B cell (primary cell): Measurements from ENCODE around the gene SH3RF3. TPM values are rescaled to one million over a fixed set of nuclear protein-coding genes. Genes with fewer than 3 reads are reported as not detected.

Experiments
- ATAC-seq: fragments of 200-7000 bp; cut with Tn5 transposase; one replicate; pipeline ENCODE4 v1.10.0; 2021; ENCODE audit warnings: low read depth, mild to moderate bottlenecking, moderate number of reproducible peaks, moderate library complexity
- CTCF ChIA-PET: fragments of 350-600 bp; sonication (Branson Sonifier 250); formaldehyde crosslinking; loops from one replicate; lab custom pipeline; 2021; ENCODE audit warnings: antibody characterized with exemption, inconsistent platforms; lab: Charles Lee
- POLR2A ChIA-PET: fragments of 350-600 bp; sonication (Branson Sonifier 250); formaldehyde crosslinking; loops from one replicate; lab custom pipeline; 2021; ENCODE audit warnings: antibody characterized with exemption; lab: Charles Lee
- DNase-seq: peaks from one replicate; pipeline ENCODE4 v3.0.0; 2013
- H2AFZ ChIP-seq: 2 replicates; pipeline ENCODE4 v1.6.1; 2012; ENCODE audit warnings: mild to moderate bottlenecking, low read depth, low read length; ENCODE audit not compliant: insufficient read depth, poor library complexity, severe bottlenecking
- H3K27ac ChIP-seq, 2 donors: 1 replicate in 1 of 2; 2 replicates in 1 of 2; pipeline ENCODE4 v1.5.1; 2012 to 2013; ENCODE audit warnings: low read length in 2 of 2, mild to moderate bottlenecking in 2 of 2, moderate library complexity in 1 of 2
- H3K27me3 ChIP-seq, 4 experiments: fragments of 200-600 bp in 1 of 4; sonication (generic) in 1 of 4; replicated peaks in 1 of 4; 1 replicate in 2 of 4; 2 replicates in 2 of 4; pipeline versions ENCODE4 v1.6.1 to v1.7.0; 2013 to 2016; ENCODE audit warnings: low read length in 3 of 4, mild to moderate bottlenecking in 2 of 4, mixed read lengths in 1 of 4, moderate library complexity in 1 of 4; ENCODE audit not compliant: insufficient read depth in 4 of 4, control insufficient read depth in 3 of 4; ENCODE audit errors: control extremely low read depth in 1 of 4
- H3K36me3 ChIP-seq, 2 experiments: replicated peaks in 1 of 2; 1 replicate in 1 of 2; 2 replicates in 1 of 2; pipeline versions ENCODE4 v1.6.1 to v1.7.1; 2013; ENCODE audit warnings: low read length in 1 of 2; ENCODE audit not compliant: insufficient read depth in 2 of 2, control insufficient read depth in 1 of 2; ENCODE audit errors: control extremely low read depth in 1 of 2, extremely low read depth in 1 of 2
- H3K4me1 ChIP-seq, 2 donors: fragments of 200-600 bp in 1 of 2; sonication (generic) in 1 of 2; 1 replicate in 1 of 2; 2 replicates in 1 of 2; pipeline versions ENCODE4 v1.5.1 to v1.6.1; 2013 to 2017; ENCODE audit warnings: low read length in 2 of 2; ENCODE audit not compliant: control insufficient read depth in 2 of 2, insufficient read depth in 2 of 2
- H3K4me2 ChIP-seq: replicated peaks from 2 replicates; pipeline ENCODE3; 2012; ENCODE audit warnings: mild to moderate bottlenecking, low read depth, low read length; ENCODE audit not compliant: poor library complexity, severe bottlenecking
- H3K4me3 ChIP-seq, 5 experiments: fragments of 200-600 bp in 1 of 5; sonication (generic) in 1 of 5; 1 replicate in 3 of 5; 2 replicates in 2 of 5; pipeline versions ENCODE4 v1.5.1 to v1.7.0; 2011 to 2016; ENCODE audit warnings: low read length in 4 of 5, mild to moderate bottlenecking in 4 of 5, low read depth in 2 of 5, control low read depth in 1 of 5, moderate library complexity in 1 of 5; ENCODE audit not compliant: insufficient read depth in 1 of 5; ENCODE audit errors: control extremely low read depth in 1 of 5, extremely low read depth in 1 of 5
- H3K79me2 ChIP-seq: fragments of 200-600 bp; sonication (generic); one replicate; pipeline ENCODE4 v1.6.0; 2016; ENCODE audit warnings: low read length; ENCODE audit not compliant: control insufficient read depth, insufficient read depth
- H3K9ac ChIP-seq: fragments of 200-600 bp; sonication (generic); 2 replicates; pipeline ENCODE4 v1.6.1; 2017; ENCODE audit warnings: mild to moderate bottlenecking, low read length, moderate library complexity
- H3K9me3 ChIP-seq, 3 donors: one replicate each; pipeline versions ENCODE4 v1.6.1 to v1.7.1; 2013; ENCODE audit warnings: low read length in 2 of 3; ENCODE audit not compliant: control insufficient read depth in 2 of 3, insufficient read depth in 1 of 3; ENCODE audit errors: control extremely low read depth in 1 of 3
- H4K20me1 ChIP-seq: 2 replicates; pipeline ENCODE4 v1.6.0; 2012; ENCODE audit warnings: mild to moderate bottlenecking, low read length; ENCODE audit not compliant: insufficient read depth, control insufficient read depth, poor library complexity, severe bottlenecking
- H3K27ac Mint-ChIP-seq: one replicate; pipeline ENCODE4 v1.8.0; 2021; ENCODE audit warnings: mixed read lengths
- H3K27me3 Mint-ChIP-seq: one replicate; pipeline ENCODE4 v1.8.0; 2021; ENCODE audit warnings: mixed read lengths
- H3K4me1 Mint-ChIP-seq: one replicate; pipeline ENCODE4 v1.8.0; 2021; ENCODE audit warnings: mixed read lengths
- H3K4me3 Mint-ChIP-seq: one replicate; pipeline ENCODE4 v1.8.0; 2021; ENCODE audit warnings: mixed read lengths
- H3K9me3 Mint-ChIP-seq: one replicate; pipeline ENCODE4 v1.8.0; 2022; ENCODE audit warnings: mixed read lengths; ENCODE audit not compliant: insufficient read depth
- EZH2 ChIP-seq: IDR thresholded peaks from 2 replicates; pipeline ENCODE4 v1.6.1; 2012; ENCODE audit warnings: borderline replicate concordance, low read depth, mild to moderate bottlenecking, moderate library complexity, low read length; ENCODE audit not compliant: insufficient read depth, poor library complexity, severe bottlenecking
- WGBS: methylation state at CpG from one replicate; pipeline ENCODE4 v1.1.5; 2013; ENCODE audit warnings: missing lambda C conversion rate; ENCODE audit not compliant: insufficient coverage; 5-methylcytosine and 5-hydroxymethylcytosine counted together
- intact Hi-C: fragments of 100-400 bp; cut with micrococcal nuclease; formaldehyde crosslinking; loops from one replicate; pipeline ENCODE4 v1.10.0; 2022
- polyA plus RNA-seq: library from polyadenylated mRNA; depleted of rRNA; stranded (reverse); fragments of >200 nt; gene quantifications from 2 replicates; pipeline ENCODE4 v1.2.3, GENCODE V29; 2012
- total RNA-seq, 2 donors: library from RNA; stranded (reverse); fragments of 120-200 nt in 1 of 2; gene quantifications; 1 replicate in 1 of 2; 2 replicates in 1 of 2; pipeline versions ENCODE4 v1.2.3 to v1.2.4, GENCODE V29; 2013 to 2022
- TF ChIP-seq, protein P1 (sequence below): fragments of 200-600 bp; IDR thresholded peaks from one replicate; pipeline ENCODE4 v1.8.0; 2022; ENCODE audit warnings: antibody characterized with exemption, mild to moderate bottlenecking

Gene SH3RF3
- total and polyA plus RNA-seq, 2 donors (not counting 1 experiment from before 2014, with no cell fraction given) = 0.07 to 1.2 TPM

DNA sequence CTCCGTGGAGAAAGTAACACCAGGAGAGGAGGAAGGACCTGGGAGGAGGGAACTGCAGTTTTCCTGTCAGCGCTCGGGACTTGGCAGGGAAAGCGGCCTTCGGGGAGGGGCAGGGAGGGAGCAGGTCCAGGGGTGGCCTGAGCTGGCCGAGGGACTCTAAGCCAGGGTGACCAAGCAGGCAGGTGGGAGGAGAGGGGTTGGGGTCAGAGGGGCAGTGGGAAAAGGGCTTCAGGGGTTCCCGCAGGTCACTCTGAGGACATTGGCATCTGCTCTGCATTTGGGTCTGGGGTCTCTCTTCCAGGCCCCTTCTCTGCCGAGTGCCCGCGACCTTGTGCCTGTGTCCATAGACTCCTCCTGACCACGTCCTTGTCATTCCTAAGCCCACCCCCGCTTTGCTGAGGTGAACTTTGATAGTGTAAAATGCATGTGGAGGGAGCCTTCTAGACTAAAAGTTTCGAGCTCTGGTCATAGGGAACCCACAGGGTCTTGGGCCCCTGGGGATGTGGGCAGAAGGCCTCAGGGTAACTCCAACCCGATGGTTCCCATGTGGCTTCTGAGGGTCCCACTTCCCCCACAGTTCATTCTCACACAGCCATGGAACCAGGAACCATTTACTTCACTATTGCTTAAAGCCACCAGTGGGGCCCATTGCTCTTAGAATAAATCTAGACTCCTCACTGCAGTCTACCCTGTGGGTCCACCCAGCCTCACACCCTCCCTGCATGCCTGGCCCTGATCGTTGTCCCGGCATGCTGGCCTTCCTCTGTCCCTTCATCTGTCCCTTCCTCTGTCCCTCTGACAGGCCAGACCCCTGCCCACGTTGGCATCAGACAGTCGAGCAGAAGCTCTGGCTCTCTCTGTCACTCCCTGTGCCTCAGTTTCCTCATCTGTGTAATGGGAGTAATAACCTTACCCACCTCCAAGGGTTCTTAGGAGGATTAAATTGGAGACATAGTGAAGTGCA lies 255.6 kb downstream of the SH3RF3 start:
- H3K9ac ChIP-seq = no peak overlapping the region
- no peak overlapping the region for H3K4me3 Mint-ChIP-seq
- TF ChIP-seq, protein P1, sequence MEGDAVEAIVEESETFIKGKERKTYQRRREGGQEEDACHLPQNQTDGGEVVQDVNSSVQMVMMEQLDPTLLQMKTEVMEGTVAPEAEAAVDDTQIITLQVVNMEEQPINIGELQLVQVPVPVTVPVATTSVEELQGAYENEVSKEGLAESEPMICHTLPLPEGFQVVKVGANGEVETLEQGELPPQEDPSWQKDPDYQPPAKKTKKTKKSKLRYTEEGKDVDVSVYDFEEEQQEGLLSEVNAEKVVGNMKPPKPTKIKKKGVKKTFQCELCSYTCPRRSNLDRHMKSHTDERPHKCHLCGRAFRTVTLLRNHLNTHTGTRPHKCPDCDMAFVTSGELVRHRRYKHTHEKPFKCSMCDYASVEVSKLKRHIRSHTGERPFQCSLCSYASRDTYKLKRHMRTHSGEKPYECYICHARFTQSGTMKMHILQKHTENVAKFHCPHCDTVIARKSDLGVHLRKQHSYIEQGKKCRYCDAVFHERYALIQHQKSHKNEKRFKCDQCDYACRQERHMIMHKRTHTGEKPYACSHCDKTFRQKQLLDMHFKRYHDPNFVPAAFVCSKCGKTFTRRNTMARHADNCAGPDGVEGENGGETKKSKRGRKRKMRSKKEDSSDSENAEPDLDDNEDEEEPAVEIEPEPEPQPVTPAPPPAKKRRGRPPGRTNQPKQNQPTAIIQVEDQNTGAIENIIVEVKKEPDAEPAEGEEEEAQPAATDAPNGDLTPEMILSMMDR = no peak
- TF ChIP-seq EZH2 = no peak
- intact Hi-C loops = no loop called here
- H3K79me2 ChIP-seq = no peaks in the 10 kb centered on the region
- no peaks in the 10 kb centered on the region for H3K36me3 ChIP-seq
- peaks cover 0 to 6% (median 0%) of the 10 kb centered on the region in 3 donors for H3K9me3 ChIP-seq
- no peak overlapping the region for H3K27ac Mint-ChIP-seq
- no peaks in the 10 kb centered on the region for H3K27me3 ChIP-seq
- 95% methylated on average over 13 of the region's 18 CpGs for WGBS
- ChIA-PET POLR2A (no interaction called here), CTCF (no interaction called here)
- no peaks in the 10 kb centered on the region for H4K20me1 ChIP-seq
- DNase-seq (no peak), ATAC-seq (no peak)
- H3K4me1 Mint-ChIP-seq = no peaks in the 10 kb centered on the region
- H3K9me3 Mint-ChIP-seq = no peaks in the 10 kb centered on the region
- no peak overlapping the region for H3K27ac ChIP-seq
- no peak overlapping the region for H3K4me2 ChIP-seq
- H3K27me3 Mint-ChIP-seq = no peaks in the 10 kb centered on the region
- H3K4me1 ChIP-seq = no peaks in the 10 kb centered on the region
- no peak overlapping the region for H3K4me3 ChIP-seq
- H2AFZ ChIP-seq = no peak overlapping the region

- no peak overlapping the region for H3K27ac ChIP-seq
- H3K9me3 Mint-ChIP-seq = no peaks in the 10 kb centered on the region
- H3K36me3 ChIP-seq = no peaks in the 10 kb centered on the region
- no peaks in the 10 kb centered on the region for H3K27me3 Mint-ChIP-seq
- DNase-seq (no peak), ATAC-seq (no peak)
- H3K27me3 ChIP-seq = no peaks in the 10 kb centered on the region
- H3K4me2 ChIP-seq = no peak overlapping the region
- 56% methylated on average over 2 of the region's 4 CpGs for WGBS
- no peaks in the 10 kb centered on the region for H4K20me1 ChIP-seq
- H3K4me1 Mint-ChIP-seq = no peaks in the 10 kb centered on the region
- no peak for TF ChIP-seq EZH2
- TF ChIP-seq, protein P1 = no peak
- POLR2A ChIA-PET = no interaction called here
- H3K4me3 Mint-ChIP-seq = no peak overlapping the region
- H3K4me1 ChIP-seq = no peaks in the 10 kb centered on the region
- no peak overlapping the region for H3K9ac ChIP-seq
- H3K4me3 ChIP-seq = no peak overlapping the region
- H3K27ac Mint-ChIP-seq = no peak overlapping the region
- no peak overlapping the region for H2AFZ ChIP-seq
- H3K9me3 ChIP-seq = peaks cover 0 to 6% (median 0%) of the 10 kb centered on the region in 3 donors
- intact Hi-C loops = no loop called here
- H3K79me2 ChIP-seq = no peaks in the 10 kb centered on the region
- CTCF ChIA-PET = no interaction called here
Measured at GRCh38 chr2:109385506-109385905, 256.5 kb downstream of the SH3RF3 start.
